Body of pancreas (tissue), 4 donors: ENCODE measurements around the gene STAT1. TPM values are rescaled to one million over a fixed set of nuclear protein-coding genes. Genes with fewer than 3 reads are reported as not detected.
A peak's percentile ranks its signal among the peaks of the same experiment; 100 is the strongest.
"Not testable (repeated sequence)": the region's sequence is repeated elsewhere in the genome, so short reads cannot be mapped to it uniquely, and the experiment has no call there.

ENCODE experiments used
- ATAC-seq: fragments of 150-250 bp; one replicate; pipeline ENCODE4 v1.9.1; 2016
- DNase-seq, 4 donors: peaks; one replicate each; pipeline ENCODE4 v3.0.0-alpha.2; 2019
- H3K27ac ChIP-seq, 4 donors: fragments of 200-600 bp; sonication (generic); 1 replicate in 3 of 4; 2 replicates in 1 of 4; pipeline versions ENCODE4 v1.5.1 to v1.6.1; 2016 to 2019; ENCODE audit warnings: mild to moderate bottlenecking in 1 of 4, mixed read lengths in 1 of 4, moderate library complexity in 1 of 4
- H3K27me3 ChIP-seq, 2 donors: fragments of 200-600 bp; sonication (generic); one replicate each; pipeline ENCODE4 v1.6.0; 2016; ENCODE audit warnings: mild to moderate bottlenecking in 1 of 2
- H3K36me3 ChIP-seq, 2 donors: fragments of 200-600 bp; sonication (generic); replicated peaks in 1 of 2; 2 replicates each; pipeline ENCODE4 v1.5.1; 2016; ENCODE audit warnings: low read depth in 2 of 2; ENCODE audit not compliant: insufficient read depth in 1 of 2
- H3K4me1 ChIP-seq: fragments of 200-600 bp; sonication (generic); one replicate; pipeline ENCODE4 v1.6.0; 2016
- H3K4me3 ChIP-seq, 2 donors: fragments of 200-600 bp; sonication (generic); 1 replicate in 1 of 2; 2 replicates in 1 of 2; pipeline ENCODE4 v1.5.1; 2016 to 2019
- H3K9me3 ChIP-seq, 3 donors: fragments of 200-600 bp; sonication (generic); 1 replicate in 2 of 3; 2 replicates in 1 of 3; pipeline ENCODE4 v1.5.1; 2016
- POLR2A ChIP-seq, 3 donors: fragments of 450-650 bp; IDR thresholded peaks; one replicate each; pipeline ENCODE4 v1.6.1; 2016; ENCODE audit warnings: antibody characterized with exemption in 3 of 3, mild to moderate bottlenecking in 2 of 3
- WGBS, 2 donors: methylation state at CpG; one replicate each; pipeline ENCODE4 v1.1.5; 2017; 5-methylcytosine and 5-hydroxymethylcytosine counted together
- intact Hi-C: fragments of 100-400 bp; cut with DNase I; formaldehyde crosslinking; loops from one replicate; pipeline ENCODE4 v1.15.1; 2023
- total RNA-seq, 2 donors: library from RNA; depleted of rRNA; stranded (reverse); fragments of >200 nt; gene quantifications; one replicate each; pipeline ENCODE4 v1.1.0, GENCODE V29; 2016
- TF ChIP-seq, protein P1 (sequence below), 7 experiments: fragments of 450-650 bp in 4 of 7; fragments of 200-600 bp in 3 of 7; sonication (generic) in 3 of 7; IDR thresholded peaks; one replicate each; pipeline ENCODE4 v1.5.1; 2016 to 2019; ENCODE audit warnings: antibody characterized with exemption in 7 of 7

The STAT1 gene
- total RNA-seq, 2 donors from 2014 or later = 30.1 to 56.4 TPM

DNA sequence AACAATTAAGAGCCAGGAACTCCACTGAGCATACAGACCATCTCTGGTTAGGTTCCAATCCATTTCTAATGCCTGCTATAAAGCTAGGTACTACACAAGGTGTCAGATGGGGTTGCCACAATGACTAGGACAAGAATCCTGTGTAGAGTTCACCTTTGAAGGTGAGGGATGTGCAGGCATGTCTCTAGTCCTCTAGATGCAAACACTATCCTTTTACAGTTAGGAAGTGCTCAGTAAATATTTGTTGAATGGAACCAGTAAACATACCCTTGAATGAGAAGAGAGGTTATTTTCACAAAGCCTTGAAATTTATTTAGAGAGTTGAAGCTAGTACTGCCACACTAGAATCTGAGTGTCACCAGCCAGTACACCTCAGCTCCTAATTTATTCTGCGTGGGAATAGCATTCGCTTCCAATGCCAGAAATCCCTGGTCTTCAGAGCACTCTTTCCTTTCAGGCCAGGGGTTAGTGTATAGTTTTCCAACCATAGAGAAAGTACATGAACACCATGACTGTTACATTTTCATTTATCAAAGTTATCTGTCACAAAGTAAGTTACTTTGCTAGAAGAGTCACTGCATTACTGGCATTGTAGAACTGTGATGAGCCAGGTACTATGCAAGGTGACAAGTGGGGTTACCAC is 48.3 kb downstream of the STAT1 start:
- WGBS, 2 donors = 45 to 67% methylated on average over 2 of the region's 2 CpGs
- TF ChIP-seq POLR2A (IDR thresholded peaks at IDR 0.05) = no peak
- TF ChIP-seq, protein P1, sequence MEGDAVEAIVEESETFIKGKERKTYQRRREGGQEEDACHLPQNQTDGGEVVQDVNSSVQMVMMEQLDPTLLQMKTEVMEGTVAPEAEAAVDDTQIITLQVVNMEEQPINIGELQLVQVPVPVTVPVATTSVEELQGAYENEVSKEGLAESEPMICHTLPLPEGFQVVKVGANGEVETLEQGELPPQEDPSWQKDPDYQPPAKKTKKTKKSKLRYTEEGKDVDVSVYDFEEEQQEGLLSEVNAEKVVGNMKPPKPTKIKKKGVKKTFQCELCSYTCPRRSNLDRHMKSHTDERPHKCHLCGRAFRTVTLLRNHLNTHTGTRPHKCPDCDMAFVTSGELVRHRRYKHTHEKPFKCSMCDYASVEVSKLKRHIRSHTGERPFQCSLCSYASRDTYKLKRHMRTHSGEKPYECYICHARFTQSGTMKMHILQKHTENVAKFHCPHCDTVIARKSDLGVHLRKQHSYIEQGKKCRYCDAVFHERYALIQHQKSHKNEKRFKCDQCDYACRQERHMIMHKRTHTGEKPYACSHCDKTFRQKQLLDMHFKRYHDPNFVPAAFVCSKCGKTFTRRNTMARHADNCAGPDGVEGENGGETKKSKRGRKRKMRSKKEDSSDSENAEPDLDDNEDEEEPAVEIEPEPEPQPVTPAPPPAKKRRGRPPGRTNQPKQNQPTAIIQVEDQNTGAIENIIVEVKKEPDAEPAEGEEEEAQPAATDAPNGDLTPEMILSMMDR (IDR thresholded peaks at IDR 0.05) = no peak
- Histone ChIP-seq H3K27ac (peak overlapping the region in 1 of 4 donors; percentile 6), H3K4me3 (no peak overlapping the region), H3K9me3 (no peaks in the 10 kb centered on the region), H3K36me3 (peaks cover 0 to 14% of the 10 kb centered on the region in 2 donors), H3K27me3 (no peaks in the 10 kb centered on the region), H3K4me1 (peaks cover 22% of the 10 kb centered on the region)
- no peak for DNase-seq
- no peak for ATAC-seq
- intact Hi-C loops = no loop called here

DNA sequence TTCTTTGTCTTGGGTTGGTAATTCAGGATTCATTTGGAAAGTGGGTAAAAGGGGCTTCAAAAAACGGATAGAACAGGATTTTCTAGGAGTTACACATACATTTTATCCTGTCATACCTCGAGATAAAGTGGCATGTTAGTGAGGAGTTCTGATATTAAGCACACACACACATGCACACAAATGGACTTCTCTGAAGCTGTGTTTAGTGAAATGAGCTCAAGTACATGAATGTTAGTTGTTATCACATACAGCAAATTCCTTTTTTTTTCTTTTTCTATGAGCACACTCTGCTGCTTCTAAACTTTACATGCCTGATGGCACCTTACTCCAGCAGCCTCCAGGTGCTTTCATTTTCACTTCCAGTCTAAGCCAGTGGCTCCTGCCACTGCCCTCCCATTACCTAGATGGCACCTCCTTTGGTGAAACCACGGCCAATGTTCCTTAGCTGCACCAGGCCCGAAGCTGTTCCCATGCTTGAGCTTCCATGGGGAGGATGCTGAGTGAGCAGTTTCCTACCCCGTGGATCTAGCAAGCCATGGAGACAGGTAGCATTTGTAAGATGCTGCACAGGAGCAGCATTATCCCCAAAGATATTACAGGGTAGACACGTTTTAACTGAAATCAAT is 49.7 kb downstream of the STAT1 start:
- no peak for TF ChIP-seq POLR2A (IDR thresholded peaks at IDR 0.05)
- TF ChIP-seq, protein P1 (IDR thresholded peaks at IDR 0.05) = no peak
- Histone ChIP-seq H3K36me3 (peaks cover 0 to 3% of the 10 kb centered on the region in 2 donors), H3K9me3 (no peaks in the 10 kb centered on the region), H3K4me3 (no peak overlapping the region), H3K4me1 (peaks cover 31% of the 10 kb centered on the region), H3K27ac (peak overlapping the region in 2 of 4 donors; percentile 8 to 16), H3K27me3 (no peaks in the 10 kb centered on the region)
- 47 to 65% methylated on average over 6 of the region's 6 CpGs for WGBS, 2 donors
- ATAC-seq = peak; percentile 70
- peak in 2 of 4 donors; percentile 31 to 35 for DNase-seq
- intact Hi-C loops = no loop called here

DNA sequence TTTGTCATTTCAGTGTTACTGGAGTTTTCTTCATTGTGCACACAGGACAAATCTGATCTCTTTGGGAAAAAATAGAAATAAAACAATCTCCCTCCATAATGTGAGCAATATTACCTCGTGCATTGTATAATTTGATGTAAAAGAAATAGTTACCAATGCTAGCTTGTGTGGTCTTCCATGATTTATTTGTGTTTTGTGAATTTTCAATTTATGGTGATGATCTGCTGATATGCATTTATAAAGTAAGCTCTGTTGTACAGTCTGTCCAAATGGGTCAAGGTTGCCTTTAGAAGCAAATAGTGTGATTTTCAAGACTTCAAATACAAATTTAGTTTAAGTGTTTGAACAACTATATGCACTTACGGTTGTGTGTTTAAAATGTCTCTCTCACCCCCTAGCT is 50.9 kb downstream of the STAT1 start:
- Histone ChIP-seq H3K4me1 (peaks cover 33% of the 10 kb centered on the region), H3K27ac (peak overlapping the region in 1 of 4 donors; percentile 16), H3K4me3 (no peak overlapping the region), H3K9me3 (no peaks in the 10 kb centered on the region), H3K36me3 (no peaks in the 10 kb centered on the region), H3K27me3 (no peaks in the 10 kb centered on the region)
- DNase-seq (no peak), ATAC-seq (no peak)
- TF ChIP-seq, protein P1 (IDR thresholded peaks at IDR 0.05) = no peak
- no peak for TF ChIP-seq POLR2A (IDR thresholded peaks at IDR 0.05)
- intact Hi-C loops = no loop called here
- WGBS, 2 donors = 57 to 60% methylated on average over 2 of the region's 2 CpGs

DNA sequence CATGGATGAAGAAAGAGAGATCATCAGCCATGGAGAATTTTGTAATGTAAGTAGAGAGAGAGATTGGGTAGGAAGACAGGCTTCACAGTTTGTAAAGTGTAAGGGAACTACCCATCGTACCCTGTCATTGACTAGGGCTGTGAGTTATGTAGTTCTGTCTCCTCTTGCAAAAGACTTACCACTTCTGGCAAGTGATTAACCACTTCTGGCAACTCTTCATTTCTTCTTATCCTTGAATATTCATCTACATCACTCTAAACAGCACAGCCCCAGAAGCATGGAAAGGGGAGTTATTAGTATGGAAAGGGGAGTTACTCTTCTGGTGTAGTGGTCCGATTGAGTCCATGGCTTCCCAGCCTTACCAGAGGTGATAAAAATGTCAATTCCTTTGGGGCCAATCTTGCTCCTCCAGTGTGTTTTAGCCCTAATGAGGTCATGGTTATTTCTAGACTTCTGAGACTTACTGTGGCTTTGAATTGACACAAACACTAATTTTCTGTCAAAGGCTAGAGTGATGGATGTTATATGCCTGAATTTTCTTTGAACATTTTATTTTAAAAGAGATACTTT is 52.0 kb downstream of the STAT1 start:
- Histone ChIP-seq H3K27ac (peak overlapping the region in 2 of 4 donors; percentile 40 to 45), H3K9me3 (no peaks in the 10 kb centered on the region), H3K4me1 (peaks cover 33% of the 10 kb centered on the region), H3K27me3 (no peaks in the 10 kb centered on the region), H3K4me3 (no peak overlapping the region), H3K36me3 (no peaks in the 10 kb centered on the region)
- ATAC-seq (no peak), DNase-seq (no peak)
- no peak for TF ChIP-seq POLR2A (IDR thresholded peaks at IDR 0.05)
- TF ChIP-seq, protein P1 (IDR thresholded peaks at IDR 0.05) = no peak
- WGBS, 2 donors = 64 to 79% methylated on average over 2 of the region's 2 CpGs
- intact Hi-C loops = no loop called here

DNA sequence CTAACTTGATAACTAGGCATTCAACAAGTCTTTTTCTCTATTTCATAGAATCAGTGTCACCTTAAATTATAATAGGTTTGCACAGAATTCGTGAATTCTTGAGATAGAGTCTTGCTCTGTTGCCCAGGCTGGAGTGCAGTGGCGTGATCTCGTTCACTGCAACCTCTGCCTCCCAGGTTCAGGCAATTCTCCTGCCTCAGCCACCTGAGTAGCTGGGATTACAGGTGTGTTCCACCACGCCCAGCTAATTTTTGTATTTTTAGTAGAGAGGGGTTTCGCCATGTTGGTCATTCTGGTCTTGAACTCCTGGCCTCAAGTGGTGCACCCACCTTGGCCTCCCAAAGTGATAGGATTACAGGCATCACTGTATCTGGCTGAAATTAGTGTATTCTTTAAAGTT is 52.9 kb downstream of the STAT1 start:
- ATAC-seq, H3K4me3 ChIP-seq, intact Hi-C loops, H3K36me3 ChIP-seq, DNase-seq, H3K9me3 ChIP-seq, H3K27ac ChIP-seq, H3K27me3 ChIP-seq: not testable (repeated sequence)
- WGBS, 2 donors = 89 to 93% methylated on average over 5 of the region's 5 CpGs
- H3K4me1 ChIP-seq = peaks cover 33% of the 10 kb centered on the region
